PC-3 (cell line): ENCODE results near the gene HTR1E. TPM values are rescaled to one million over a fixed set of nuclear protein-coding genes. Genes with fewer than 3 reads are reported as not detected.
"Not testable (repeated sequence)": the region's sequence is repeated elsewhere in the genome, so short reads cannot be mapped to it uniquely, and the experiment has no call there.

Source experiments
- ATAC-seq: fragments of 200-7000 bp; cut with Tn5 transposase; 2 replicates; pipeline ENCODE4 v1.9.1; 2020; ENCODE audit warnings: mild to moderate bottlenecking, moderate library complexity
- BruUV-seq: library from RNA; stranded (reverse); fragments of 400-500 nt; replicated peaks from 2 replicates; lab custom pipeline; 2021; lab: Mats Ljungman, UMichigan
- CTCF ChIA-PET: fragments of 300-600 bp; sonication (Branson Sonifier 250); formaldehyde crosslinking; loops from one replicate; lab custom pipeline; 2022; ENCODE audit warnings: antibody characterized with exemption; lab: Charles Lee
- POLR2A ChIA-PET: fragments of 300-600 bp; sonication (Branson Sonifier 250); formaldehyde crosslinking; loops from one replicate; lab custom pipeline; 2022; ENCODE audit warnings: antibody characterized with exemption; ENCODE audit not compliant: unreplicated experiment; lab: Charles Lee
- DNase-seq: peaks from one replicate; pipeline ENCODE4 v3.0.0-alpha.2; 2015
- H2AFZ ChIP-seq: fragments of 300-600 bp; sonication (generic); 2 replicates; pipeline ENCODE4 v1.6.0; 2016; ENCODE audit warnings: antibody characterized with exemption, low read length
- H3F3A ChIP-seq: fragments of 300-600 bp; sonication (generic); one replicate; pipeline ENCODE4 v1.6.0; 2017; ENCODE audit warnings: antibody characterized with exemption, low read length, control low read depth, mild to moderate bottlenecking; ENCODE audit not compliant: unreplicated experiment
- H3K27ac ChIP-seq: fragments of 300-600 bp; sonication (generic); 2 replicates; pipeline ENCODE4 v1.5.1; 2016; ENCODE audit warnings: mild to moderate bottlenecking, low read length
- H3K27me3 ChIP-seq: fragments of 300-600 bp; sonication (generic); 2 replicates; pipeline ENCODE4 v1.6.1; 2016; ENCODE audit warnings: low read length, mixed read lengths
- H3K36me3 ChIP-seq: fragments of 300-600 bp; sonication (generic); 2 replicates; pipeline ENCODE4 v1.6.1; 2016; ENCODE audit warnings: low read depth, mixed run types, low read length, mixed read lengths
- H3K4me1 ChIP-seq: fragments of 300-600 bp; sonication (generic); 2 replicates; pipeline ENCODE4 v1.5.1; 2016; ENCODE audit warnings: low read length; ENCODE audit not compliant: insufficient read depth
- H3K4me2 ChIP-seq: fragments of 300-600 bp; sonication (generic); 2 replicates; pipeline ENCODE4 v1.6.0; 2016; ENCODE audit warnings: low read length
- H3K4me3 ChIP-seq: fragments of 300-600 bp; sonication (generic); 2 replicates; pipeline ENCODE4 v1.5.1; 2016; ENCODE audit warnings: mild to moderate bottlenecking, low read length, mixed read lengths
- H3K79me2 ChIP-seq: fragments of 300-600 bp; sonication (generic); 2 replicates; pipeline ENCODE4 v1.6.1; 2017; ENCODE audit warnings: low read length, mixed read lengths
- H3K9ac ChIP-seq: fragments of 300-600 bp; sonication (generic); 2 replicates; pipeline ENCODE4 v1.6.0; 2016; ENCODE audit warnings: mild to moderate bottlenecking, low read length
- H3K9me2 ChIP-seq: fragments of 300-600 bp; sonication (generic); replicated peaks from 2 replicates; pipeline ENCODE4 v1.6.1; 2016; ENCODE audit warnings: mixed run types, low read length, mixed read lengths
- H3K9me3 ChIP-seq: fragments of 300-600 bp; sonication (generic); 2 replicates; pipeline ENCODE4 v1.6.1; 2016; ENCODE audit warnings: low read length, mixed read lengths
- H4K20me1 ChIP-seq: fragments of 300-600 bp; sonication (generic); 2 replicates; pipeline ENCODE4 v1.6.1; 2016; ENCODE audit warnings: low read length, mixed read lengths
- EZH2 ChIP-seq: fragments of 300-600 bp; sonication (generic); IDR thresholded peaks from one replicate; pipeline ENCODE4 v1.6.1; 2017; ENCODE audit warnings: antibody characterized with exemption, mild to moderate bottlenecking, low read length; ENCODE audit not compliant: unreplicated experiment
- EZH2phosphoT487 ChIP-seq: fragments of 300-600 bp; sonication (generic); IDR thresholded peaks from 2 replicates; pipeline ENCODE4 v1.6.1; 2018; ENCODE audit warnings: mild to moderate bottlenecking, antibody characterized with exemption, low read length, borderline replicate concordance
- intact Hi-C: fragments of 100-400 bp; cut with micrococcal nuclease; formaldehyde crosslinking; loops from 2 replicates; pipeline ENCODE4 v1.9.0; 2023
- total RNA-seq: library from RNA; depleted of rRNA; stranded (reverse); fragments of >200 nt; gene quantifications from 2 replicates; pipeline ENCODE4 v1.2.3, GENCODE V29; 2014
- TF ChIP-seq, protein P1 (sequence below): fragments of 300-600 bp; sonication (generic); conservative IDR thresholded peaks from 2 replicates; pipeline ENCODE4 v1.5.1; 2017; ENCODE audit warnings: antibody characterized with exemption, low read depth, mild to moderate bottlenecking, low read length

Gene HTR1E
- total RNA-seq, 1 experiment from 2014 or later = not detected

DNA sequence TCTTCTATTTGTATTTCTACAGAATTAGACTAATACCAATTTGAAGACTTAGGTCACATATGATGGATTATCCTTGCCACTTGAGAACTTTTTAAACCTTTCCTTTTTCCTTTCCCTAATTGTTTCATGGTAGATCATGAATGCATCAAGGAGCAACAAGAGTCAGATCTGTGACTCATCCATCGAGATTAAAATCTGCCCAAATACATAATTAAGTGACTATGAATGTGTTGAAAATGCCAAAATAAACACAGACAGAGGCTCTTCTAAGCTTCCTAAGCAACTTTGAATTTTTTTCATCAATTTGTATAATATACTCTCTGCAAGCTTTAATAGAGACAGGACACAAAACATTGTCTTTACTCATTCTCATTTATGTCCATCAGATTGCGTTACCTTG, 23.5 kb upstream of the HTR1E start:
- Histone ChIP-seq H3K9me3 (no peaks in the 10 kb centered on the region), H3K79me2 (no peaks in the 10 kb centered on the region), H3K27ac (no peak overlapping the region), H3K36me3 (no peaks in the 10 kb centered on the region), H3K4me3 (no peak overlapping the region), H2AFZ (no peak overlapping the region), H3K9me2 (no peaks in the 10 kb centered on the region), H3K4me1 (no peaks in the 10 kb centered on the region), H3K9ac (no peak overlapping the region), H3K4me2 (no peak overlapping the region), H3F3A (no peaks in the 10 kb centered on the region), H4K20me1 (no peaks in the 10 kb centered on the region), H3K27me3 (no peaks in the 10 kb centered on the region)
- ATAC-seq (no peak), DNase-seq (no peak)
- intact Hi-C loops = no loop called here
- POLR2A ChIA-PET = no interaction called here
- CTCF ChIA-PET = no interaction called here
- BruUV-seq = no TSS peak
- TF ChIP-seq EZH2 = no peak
- TF ChIP-seq EZH2phosphoT487 = no peak
- TF ChIP-seq, protein P1, sequence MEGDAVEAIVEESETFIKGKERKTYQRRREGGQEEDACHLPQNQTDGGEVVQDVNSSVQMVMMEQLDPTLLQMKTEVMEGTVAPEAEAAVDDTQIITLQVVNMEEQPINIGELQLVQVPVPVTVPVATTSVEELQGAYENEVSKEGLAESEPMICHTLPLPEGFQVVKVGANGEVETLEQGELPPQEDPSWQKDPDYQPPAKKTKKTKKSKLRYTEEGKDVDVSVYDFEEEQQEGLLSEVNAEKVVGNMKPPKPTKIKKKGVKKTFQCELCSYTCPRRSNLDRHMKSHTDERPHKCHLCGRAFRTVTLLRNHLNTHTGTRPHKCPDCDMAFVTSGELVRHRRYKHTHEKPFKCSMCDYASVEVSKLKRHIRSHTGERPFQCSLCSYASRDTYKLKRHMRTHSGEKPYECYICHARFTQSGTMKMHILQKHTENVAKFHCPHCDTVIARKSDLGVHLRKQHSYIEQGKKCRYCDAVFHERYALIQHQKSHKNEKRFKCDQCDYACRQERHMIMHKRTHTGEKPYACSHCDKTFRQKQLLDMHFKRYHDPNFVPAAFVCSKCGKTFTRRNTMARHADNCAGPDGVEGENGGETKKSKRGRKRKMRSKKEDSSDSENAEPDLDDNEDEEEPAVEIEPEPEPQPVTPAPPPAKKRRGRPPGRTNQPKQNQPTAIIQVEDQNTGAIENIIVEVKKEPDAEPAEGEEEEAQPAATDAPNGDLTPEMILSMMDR = no peak

DNA sequence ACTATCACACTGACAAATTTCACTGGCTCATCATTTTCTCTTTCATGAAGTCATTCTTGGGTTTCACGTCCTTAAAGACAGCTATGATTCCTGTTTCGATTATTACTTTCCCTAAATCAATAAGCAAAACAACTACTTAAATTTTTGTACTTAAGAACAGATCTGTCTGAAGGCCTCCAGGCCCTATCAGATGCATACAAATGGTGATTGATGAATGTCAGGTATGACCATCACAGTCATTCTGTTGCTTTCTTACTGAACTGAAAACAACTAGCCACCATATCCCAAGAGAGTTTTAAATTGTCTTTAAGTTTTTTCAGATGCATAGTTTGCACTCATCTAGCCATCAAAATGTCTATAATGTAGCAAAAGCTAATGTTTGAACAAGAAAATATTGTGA, 20.9 kb upstream of the HTR1E start:
- H3K9me2 ChIP-seq = no peaks in the 10 kb centered on the region
- DNase-seq = no peak

DNA sequence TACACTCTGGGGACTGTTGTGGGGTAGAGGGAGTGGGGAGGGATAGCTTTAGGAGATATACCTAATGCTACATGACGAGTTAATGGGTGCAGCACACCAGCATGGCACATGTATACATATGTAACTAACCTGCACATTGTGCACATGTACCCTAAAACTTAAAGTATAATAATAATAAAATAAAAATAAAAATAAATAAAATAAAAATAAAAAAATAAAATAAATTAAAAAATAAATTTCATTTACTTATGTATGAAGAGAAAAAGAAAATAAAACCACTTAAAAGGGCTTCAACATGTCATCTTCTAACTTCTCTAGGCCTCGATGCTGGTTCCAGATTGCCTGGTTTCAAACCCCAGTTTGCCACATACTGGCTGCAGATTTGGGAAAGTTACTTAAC, 10.2 kb upstream of the HTR1E start:
- DNase-seq, H3K36me3 ChIP-seq, H3K9ac ChIP-seq, H3K27me3 ChIP-seq, H3K27ac ChIP-seq, H4K20me1 ChIP-seq, POLR2A ChIA-PET, H3K9me3 ChIP-seq, H3K4me2 ChIP-seq, H3K79me2 ChIP-seq, H3K9me2 ChIP-seq, ATAC-seq, intact Hi-C loops, BruUV-seq, H2AFZ ChIP-seq, H3F3A ChIP-seq, CTCF ChIA-PET, H3K4me3 ChIP-seq, H3K4me1 ChIP-seq: not testable (repeated sequence)

More for the DNA sequence above, 20.9 kb upstream of the HTR1E start:
- POLR2A ChIA-PET = no interaction called here
- ATAC-seq = no peak
- Histone ChIP-seq H3K79me2 (no peaks in the 10 kb centered on the region), H3K9me3 (no peaks in the 10 kb centered on the region), H3K4me1 (no peaks in the 10 kb centered on the region), H3K36me3 (no peaks in the 10 kb centered on the region), H3F3A (no peaks in the 10 kb centered on the region), H3K4me3 (no peak overlapping the region), H3K27me3 (no peaks in the 10 kb centered on the region), H3K4me2 (no peak overlapping the region), H3K9ac (no peak overlapping the region), H2AFZ (no peak overlapping the region), H4K20me1 (no peaks in the 10 kb centered on the region), H3K27ac (no peak overlapping the region)
- no peak for TF ChIP-seq EZH2phosphoT487
- TF ChIP-seq EZH2 = no peak
- TF ChIP-seq, protein P1 = no peak
- CTCF ChIA-PET = no interaction called here
- intact Hi-C loops = no loop called here
- BruUV-seq = no TSS peak

DNA sequence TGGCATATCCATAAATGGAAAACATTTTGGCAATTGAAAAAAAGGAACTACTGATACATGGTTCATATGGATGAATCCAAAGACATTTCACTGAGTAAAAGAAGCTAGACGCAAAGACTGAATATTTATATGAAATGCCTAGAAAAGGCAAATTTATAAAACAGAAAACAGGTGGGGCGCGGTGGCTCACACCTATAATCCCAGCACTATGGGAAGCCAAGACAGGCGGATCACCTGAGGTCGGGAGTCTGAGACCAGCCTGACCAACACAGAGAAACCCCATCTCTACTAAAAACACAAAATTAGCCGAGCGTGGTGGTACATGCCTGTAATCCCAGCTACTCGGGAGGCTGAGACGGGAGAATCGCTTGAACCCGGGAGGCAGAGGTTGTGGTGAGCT, 9.5 kb upstream of the HTR1E start:
- POLR2A ChIA-PET, H3K4me1 ChIP-seq, H3K27me3 ChIP-seq, H3F3A ChIP-seq, BruUV-seq, CTCF ChIA-PET, DNase-seq, ATAC-seq, H3K79me2 ChIP-seq, H3K27ac ChIP-seq, H3K9me2 ChIP-seq, H3K4me2 ChIP-seq, intact Hi-C loops, H3K4me3 ChIP-seq, H4K20me1 ChIP-seq, H3K9ac ChIP-seq, H3K9me3 ChIP-seq, H3K36me3 ChIP-seq, H2AFZ ChIP-seq: not testable (repeated sequence)
